A673 (cell line): ENCODE measurements around the gene YKT6.

ENCODE experiments used
- CTCF ChIP-seq: fragments of 300-800, 200-600 bp; sonication (generic); conservative IDR thresholded peaks from 2 replicates; pipeline ENCODE4 v1.5.1; 2017; ENCODE audit warnings: low read depth, mild to moderate bottlenecking, antibody characterized with exemption, low read length, moderate library complexity, mixed read lengths
- EZH2 ChIP-seq: fragments of 200-600 bp; sonication (generic); IDR thresholded peaks from 2 replicates; pipeline ENCODE4 v1.6.1; 2017; ENCODE audit warnings: borderline replicate concordance, low read depth, mild to moderate bottlenecking, mixed read lengths, antibody characterized with exemption, low read length; ENCODE audit not compliant: poor library complexity, severe bottlenecking

GRCh38 chr7:44189286-44189992 lies 11.3 kb upstream of the YKT6 start, which contains the start of gene GCK:
- TF ChIP-seq CTCF = no peak
- TF ChIP-seq EZH2 = no peak
